SK-N-SH (cell line): ENCODE measurements around the gene TMEM140. TPM values are rescaled to one million over a fixed set of nuclear protein-coding genes. Genes with fewer than 3 reads are reported as not detected.

ENCODE experiments used
- CTCF ChIA-PET: fragments of 300-600, 350-600 bp; formaldehyde crosslinking; extraction: SDS; loops from one replicate; lab custom pipeline; 2021; lab: Yijun Ruan, JAX
- POLR2A ChIA-PET: fragments of 350-600 bp; sonication (Branson Sonifier 250); formaldehyde crosslinking; extraction: SDS; loops from one replicate; lab custom pipeline; 2020; ENCODE audit warnings: antibody characterized with exemption, inconsistent platforms; lab: Yijun Ruan, JAX
- DNase-seq: peaks from one replicate; pipeline ENCODE4 v3.0.0; 2012
- H2AFZ ChIP-seq: fragments of 200-600 bp; sonication (generic); 2 replicates; pipeline ENCODE4 v1.8.1; 2016; ENCODE audit warnings: antibody characterized with exemption, mild to moderate bottlenecking, low read depth
- H3F3A ChIP-seq: fragments of 200-600 bp; sonication (generic); replicated peaks from 2 replicates; pipeline ENCODE3; 2016; ENCODE audit warnings: antibody characterized with exemption, mild to moderate bottlenecking; ENCODE audit not compliant: insufficient read depth
- H3K27ac ChIP-seq, 2 experiments: fragments of 200-500 bp in 1 of 2; fragments of 200-600 bp in 1 of 2; sonication (Bioruptor generic) in 1 of 2; sonication (generic), shearing (Covaris generic) in 1 of 2; 2 replicates each; pipeline versions ENCODE4 v1.5.1 to v1.6.1; 2014 to 2016; ENCODE audit warnings: low read depth in 2 of 2, inconsistent platforms in 1 of 2, low read length in 1 of 2, mild to moderate bottlenecking in 1 of 2, mixed read lengths in 1 of 2
- H3K27me3 ChIP-seq: fragments of 200-600 bp; sonication (generic), shearing (Covaris generic); 2 replicates; pipeline ENCODE4 v1.6.1; 2016; ENCODE audit warnings: mixed run types; ENCODE audit not compliant: insufficient read depth
- H3K36me3 ChIP-seq, 2 experiments: fragments of 200-500 bp in 1 of 2; fragments of 200-600 bp in 1 of 2; sonication (Bioruptor generic) in 1 of 2; sonication (generic) in 1 of 2; replicated peaks in 1 of 2; 2 replicates each; pipeline versions ENCODE3 to v1.5.1; 2014 to 2016; ENCODE audit warnings: low read length in 1 of 2, mild to moderate bottlenecking in 1 of 2; ENCODE audit not compliant: insufficient read depth in 2 of 2, control insufficient read depth in 1 of 2
- H3K4me1 ChIP-seq, 2 experiments: fragments of 200-500 bp in 1 of 2; fragments of 200-600 bp in 1 of 2; sonication (Bioruptor generic) in 1 of 2; sonication (generic), shearing (Covaris generic) in 1 of 2; 2 replicates each; pipeline versions ENCODE4 v1.5.1 to v1.6.1; 2014 to 2016; ENCODE audit warnings: low read depth in 1 of 2, low read length in 1 of 2, mixed run types in 1 of 2; ENCODE audit not compliant: insufficient read depth in 2 of 2, control insufficient read depth in 1 of 2
- H3K4me2 ChIP-seq: fragments of 200-600 bp; sonication (generic), shearing (Covaris generic); 2 replicates; pipeline ENCODE4 v1.6.1; 2017; ENCODE audit warnings: mixed run types
- H3K4me3 ChIP-seq, 2 experiments: fragments of 200-500 bp in 1 of 2; fragments of 200-600 bp in 1 of 2; sonication (Bioruptor generic) in 1 of 2; sonication (generic), shearing (Covaris generic) in 1 of 2; 2 replicates each; pipeline versions ENCODE4 v1.5.1 to v1.8.1; 2014 to 2016; ENCODE audit warnings: low read depth in 2 of 2, inconsistent platforms in 1 of 2, low read length in 1 of 2, mild to moderate bottlenecking in 1 of 2, mixed read lengths in 1 of 2, moderate library complexity in 1 of 2
- H3K79me2 ChIP-seq: fragments of 200-600 bp; sonication (generic); 2 replicates; pipeline ENCODE4 v1.8.1; 2017; ENCODE audit warnings: mild to moderate bottlenecking; ENCODE audit not compliant: insufficient read depth
- H3K9ac ChIP-seq: fragments of 200-600 bp; sonication (generic); 2 replicates; pipeline ENCODE4 v1.6.1; 2017; ENCODE audit warnings: mixed run types
- H3K9me2 ChIP-seq: fragments of 200-600 bp; sonication (generic); 2 replicates; pipeline ENCODE4 v1.6.1; 2017; ENCODE audit warnings: mixed run types
- H3K9me3 ChIP-seq: fragments of 200-600 bp; sonication (generic); 2 replicates; pipeline ENCODE4 v1.6.1; 2017; ENCODE audit warnings: mixed run types, mild to moderate bottlenecking, moderate library complexity
- H4K20me1 ChIP-seq: fragments of 200-600 bp; sonication (generic); 2 replicates; pipeline ENCODE4 v1.6.1; 2017; ENCODE audit warnings: mild to moderate bottlenecking, mixed run types; ENCODE audit not compliant: insufficient read depth
- CHD2 ChIP-seq: fragments of 150-350 bp; IDR thresholded peaks from 2 replicates; pipeline ENCODE4 v1.6.1; 2018; ENCODE audit warnings: low read length; ENCODE audit not compliant: partially characterized antibody
- ELF1 ChIP-seq: IDR thresholded peaks from 2 replicates; pipeline ENCODE4 v1.4.0; 2012
- FOSL2 ChIP-seq: IDR thresholded peaks from 2 replicates; pipeline ENCODE4 v1.4.0; 2012; ENCODE audit warnings: low read depth, mild to moderate bottlenecking, moderate library complexity, borderline replicate concordance
- GATA2 ChIP-seq: sonication (generic); formaldehyde crosslinking; IDR thresholded peaks from 2 replicates; pipeline ENCODE4 v1.5.0; 2020; ENCODE audit warnings: mild to moderate bottlenecking, missing genetic modification reagents
- JUND ChIP-seq: IDR thresholded peaks from 2 replicates; pipeline ENCODE4 v1.4.0; 2012
- MEF2A ChIP-seq: IDR thresholded peaks from 2 replicates; pipeline ENCODE4 v1.4.0; 2012; ENCODE audit warnings: low read depth, borderline replicate concordance
- MXI1 ChIP-seq: IDR thresholded peaks from 2 replicates; pipeline ENCODE4 v1.6.1; 2012; ENCODE audit warnings: mild to moderate bottlenecking, low read depth, low read length, improper control_type of control experiment
- NFIC ChIP-seq: IDR thresholded peaks from 2 replicates; pipeline ENCODE4 v1.4.0; 2012; ENCODE audit warnings: borderline replicate concordance
- NRF1 ChIP-seq: IDR thresholded peaks from 2 replicates; pipeline ENCODE4 v1.6.1; 2012; ENCODE audit warnings: low read depth, mild to moderate bottlenecking, low read length
- POLR2AphosphoS5 ChIP-seq: IDR thresholded peaks from 2 replicates; pipeline ENCODE4 v1.6.1; 2012; ENCODE audit warnings: low read depth, low read length
- RAD21 ChIP-seq: IDR thresholded peaks from 2 replicates; pipeline ENCODE4 v1.6.1; 2012; ENCODE audit warnings: mild to moderate bottlenecking, low read length
- RFX5 ChIP-seq: IDR thresholded peaks from 2 replicates; pipeline ENCODE4 v1.6.1; 2012; ENCODE audit warnings: mild to moderate bottlenecking, improper control_type of control experiment, low read length
- SMC3 ChIP-seq: IDR thresholded peaks from 2 replicates; pipeline ENCODE4 v1.6.1; 2012; ENCODE audit warnings: low read depth, low read length, improper control_type of control experiment
- TAF1 ChIP-seq: IDR thresholded peaks from 2 replicates; pipeline ENCODE4 v1.6.1; 2012; ENCODE audit warnings: low read depth, mild to moderate bottlenecking, low read length, moderate library complexity, borderline replicate concordance
- TCF12 ChIP-seq: IDR thresholded peaks from 2 replicates; pipeline ENCODE4 v1.4.0; 2012
- YY1 ChIP-seq: IDR thresholded peaks from 2 replicates; pipeline ENCODE4 v1.4.0; 2012; ENCODE audit warnings: low read depth, mild to moderate bottlenecking
- WGBS: methylation state at CpG from one replicate; pipeline ENCODE4 v1.1.6; 2017; ENCODE audit warnings: low lambda C conversion rate; 5-methylcytosine and 5-hydroxymethylcytosine counted together
- polyA plus RNA-seq, 3 experiments: library from polyadenylated mRNA; depleted of rRNA; stranded (reverse); fragments of >200 nt; gene quantifications; 2 replicates each; pipeline ENCODE4 v1.2.3, GENCODE V29; 2012
- TF ChIP-seq, protein P1 (sequence below): fragments of 150-350 bp; IDR thresholded peaks from 2 replicates; pipeline ENCODE4 v1.6.1; 2017; ENCODE audit warnings: antibody characterized with exemption, low read length, low read depth, borderline replicate concordance
- TF ChIP-seq, protein P2 (sequence below): IDR thresholded peaks from 2 replicates; pipeline ENCODE4 v1.4.0; 2012; ENCODE audit warnings: low read depth, borderline replicate concordance
- TF ChIP-seq, protein P3 (sequence below): fragments of 150-350 bp; IDR thresholded peaks from 2 replicates; pipeline ENCODE4 v1.6.1; 2016; ENCODE audit warnings: mild to moderate bottlenecking, low read depth, low read length
- TF ChIP-seq, protein P4 (sequence below): fragments of 200-600 bp; sonication (generic); IDR thresholded peaks from 2 replicates; pipeline ENCODE4 v1.6.1; 2017; ENCODE audit warnings: antibody characterized with exemption, mild to moderate bottlenecking, moderate library complexity
- TF ChIP-seq, protein P5 (sequence below): IDR thresholded peaks from 2 replicates; pipeline ENCODE4 v1.4.0; 2012; ENCODE audit warnings: low read depth, borderline replicate concordance

The TMEM140 gene
- polyA plus RNA-seq, 1 of the 3 experiments (the other 2 are of a cell fraction): 0.12 TPM

DNA sequence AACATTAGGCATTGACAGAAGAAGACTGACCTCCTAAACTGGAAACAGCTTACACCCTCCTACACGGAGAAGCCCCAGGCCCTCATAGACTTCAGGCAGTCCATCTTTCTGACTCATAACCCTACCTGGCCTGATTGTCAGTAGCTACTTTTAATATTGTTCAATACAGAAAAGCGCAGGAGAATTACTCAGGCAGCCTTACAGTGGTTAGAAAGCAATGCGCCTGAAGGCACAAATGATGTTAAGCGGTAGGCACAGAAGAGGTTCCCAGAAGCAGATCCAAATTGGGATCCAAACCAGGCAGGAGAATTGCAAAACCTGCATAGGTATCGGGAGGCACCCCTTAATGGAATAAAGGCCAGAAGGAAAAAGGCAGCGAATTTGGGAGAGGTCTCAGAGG, 28.1 kb downstream of the TMEM140 start:
- no peak for DNase-seq
- Histone ChIP-seq H3K4me2 (no peak overlapping the region), H3K36me3 (no peaks in the 10 kb centered on the region), H4K20me1 (no peaks in the 10 kb centered on the region), H3F3A (peaks cover 4% of the 10 kb centered on the region), H3K4me1 (peaks cover 0 to 1% of the 10 kb centered on the region in 2 experiments; a peak in 1 of 4 replicates), H3K27me3 (no peaks in the 10 kb centered on the region), H3K9ac (no peak overlapping the region), H3K9me2 (no peaks in the 10 kb centered on the region), H2AFZ (no peak overlapping the region), H3K4me3 (no peak overlapping the region), H3K79me2 (no peaks in the 10 kb centered on the region), H3K27ac (no peak overlapping the region), H3K9me3 (peaks cover 11% of the 10 kb centered on the region; the same call in 1 of the 2 replicates)
- TF ChIP-seq, protein P1, sequence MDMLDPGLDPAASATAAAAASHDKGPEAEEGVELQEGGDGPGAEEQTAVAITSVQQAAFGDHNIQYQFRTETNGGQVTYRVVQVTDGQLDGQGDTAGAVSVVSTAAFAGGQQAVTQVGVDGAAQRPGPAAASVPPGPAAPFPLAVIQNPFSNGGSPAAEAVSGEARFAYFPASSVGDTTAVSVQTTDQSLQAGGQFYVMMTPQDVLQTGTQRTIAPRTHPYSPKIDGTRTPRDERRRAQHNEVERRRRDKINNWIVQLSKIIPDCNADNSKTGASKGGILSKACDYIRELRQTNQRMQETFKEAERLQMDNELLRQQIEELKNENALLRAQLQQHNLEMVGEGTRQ: no peak
- TF ChIP-seq NFIC (no peak), FOSL2 (no peak), MXI1 (no peak), TCF12 (no peak), GATA2 (CRISPR knock-in tag) (no peak), POLR2AphosphoS5 (no peak), JUND (no peak), TAF1 (no peak), NRF1 (no peak), MEF2A (no peak), SMC3 (no peak), ELF1 (no peak)
- TF ChIP-seq, protein P2, sequence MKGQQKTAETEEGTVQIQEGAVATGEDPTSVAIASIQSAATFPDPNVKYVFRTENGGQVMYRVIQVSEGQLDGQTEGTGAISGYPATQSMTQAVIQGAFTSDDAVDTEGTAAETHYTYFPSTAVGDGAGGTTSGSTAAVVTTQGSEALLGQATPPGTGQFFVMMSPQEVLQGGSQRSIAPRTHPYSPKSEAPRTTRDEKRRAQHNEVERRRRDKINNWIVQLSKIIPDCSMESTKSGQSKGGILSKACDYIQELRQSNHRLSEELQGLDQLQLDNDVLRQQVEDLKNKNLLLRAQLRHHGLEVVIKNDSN: no peak
- TF ChIP-seq, protein P3, sequence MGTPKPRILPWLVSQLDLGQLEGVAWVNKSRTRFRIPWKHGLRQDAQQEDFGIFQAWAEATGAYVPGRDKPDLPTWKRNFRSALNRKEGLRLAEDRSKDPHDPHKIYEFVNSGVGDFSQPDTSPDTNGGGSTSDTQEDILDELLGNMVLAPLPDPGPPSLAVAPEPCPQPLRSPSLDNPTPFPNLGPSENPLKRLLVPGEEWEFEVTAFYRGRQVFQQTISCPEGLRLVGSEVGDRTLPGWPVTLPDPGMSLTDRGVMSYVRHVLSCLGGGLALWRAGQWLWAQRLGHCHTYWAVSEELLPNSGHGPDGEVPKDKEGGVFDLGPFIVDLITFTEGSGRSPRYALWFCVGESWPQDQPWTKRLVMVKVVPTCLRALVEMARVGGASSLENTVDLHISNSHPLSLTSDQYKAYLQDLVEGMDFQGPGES: no peak
- 71% methylated on average over 6 of the region's 6 CpGs for WGBS
- ChIA-PET CTCF (interaction anchor here (1.1 kb wide), 1 partner anchor 33 kb away, joined by 3 read pairs; no protein-coding TSS in a partner anchor), POLR2A (no interaction called here)

DNA sequence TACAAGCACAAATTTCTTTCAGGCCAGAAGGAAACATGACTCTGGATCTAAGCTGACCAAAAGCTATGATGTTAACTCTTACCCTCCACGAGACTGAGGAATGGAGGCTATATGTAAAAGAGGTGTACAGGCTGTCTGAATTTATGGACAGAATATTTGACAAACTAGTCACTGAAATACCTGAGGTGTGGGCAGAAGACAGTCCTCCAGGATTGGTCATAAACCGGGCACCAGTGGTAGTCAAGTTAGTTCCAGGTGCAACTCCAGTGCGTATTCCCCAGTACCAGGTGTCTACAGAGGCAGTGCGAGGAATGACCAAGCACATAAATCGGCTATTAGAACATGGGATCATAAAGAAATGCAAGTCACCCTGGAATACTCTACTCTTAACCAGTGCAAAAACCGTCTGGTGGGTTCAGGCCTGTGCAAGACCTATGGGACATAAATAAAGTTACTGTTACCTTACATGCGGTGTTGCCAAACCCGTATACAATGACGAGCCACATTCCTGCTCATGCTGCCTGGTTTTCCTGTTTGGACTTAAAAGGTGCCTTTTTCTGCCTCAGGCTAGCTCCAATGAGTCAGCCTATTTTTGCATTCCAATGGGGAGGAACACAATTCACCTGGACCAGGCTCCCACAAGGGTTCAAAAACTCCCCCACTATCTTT, 29.3 kb downstream of the TMEM140 start:
- H3K36me3 ChIP-seq: no peaks in the 10 kb centered on the region
- no peak for DNase-seq
- peaks cover 23% of the 10 kb centered on the region for H3K9me3 ChIP-seq
- no peaks in the 10 kb centered on the region for H3K27me3 ChIP-seq
- H3K4me2 ChIP-seq: no peak overlapping the region
- H3K4me1 ChIP-seq: no peaks in the 10 kb centered on the region
- no peak overlapping the region for H3K4me3 ChIP-seq
- ChIA-PET CTCF (interaction anchor here (1.1 to 6.1 kb wide), 2 partner anchors 7 to 32 kb away, joined by 3 to 36 read pairs; partner anchors contain the start of gene CYREN), POLR2A (no interaction called here)
- no peaks in the 10 kb centered on the region for H4K20me1 ChIP-seq
- no peaks in the 10 kb centered on the region for H3F3A ChIP-seq
- no peak overlapping the region for H3K9ac ChIP-seq
- no peaks in the 10 kb centered on the region for H3K9me2 ChIP-seq
- H3K79me2 ChIP-seq: no peaks in the 10 kb centered on the region
- no peak overlapping the region for H2AFZ ChIP-seq
- 73% methylated on average over 9 of the region's 9 CpGs for WGBS
- no peak overlapping the region for H3K27ac ChIP-seq
- TF ChIP-seq, protein P4, sequence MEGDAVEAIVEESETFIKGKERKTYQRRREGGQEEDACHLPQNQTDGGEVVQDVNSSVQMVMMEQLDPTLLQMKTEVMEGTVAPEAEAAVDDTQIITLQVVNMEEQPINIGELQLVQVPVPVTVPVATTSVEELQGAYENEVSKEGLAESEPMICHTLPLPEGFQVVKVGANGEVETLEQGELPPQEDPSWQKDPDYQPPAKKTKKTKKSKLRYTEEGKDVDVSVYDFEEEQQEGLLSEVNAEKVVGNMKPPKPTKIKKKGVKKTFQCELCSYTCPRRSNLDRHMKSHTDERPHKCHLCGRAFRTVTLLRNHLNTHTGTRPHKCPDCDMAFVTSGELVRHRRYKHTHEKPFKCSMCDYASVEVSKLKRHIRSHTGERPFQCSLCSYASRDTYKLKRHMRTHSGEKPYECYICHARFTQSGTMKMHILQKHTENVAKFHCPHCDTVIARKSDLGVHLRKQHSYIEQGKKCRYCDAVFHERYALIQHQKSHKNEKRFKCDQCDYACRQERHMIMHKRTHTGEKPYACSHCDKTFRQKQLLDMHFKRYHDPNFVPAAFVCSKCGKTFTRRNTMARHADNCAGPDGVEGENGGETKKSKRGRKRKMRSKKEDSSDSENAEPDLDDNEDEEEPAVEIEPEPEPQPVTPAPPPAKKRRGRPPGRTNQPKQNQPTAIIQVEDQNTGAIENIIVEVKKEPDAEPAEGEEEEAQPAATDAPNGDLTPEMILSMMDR: no peak
- TF ChIP-seq RAD21 (no peak), YY1 (no peak), RFX5 (no peak), TCF12 (no peak), CHD2 (no peak), JUND (no peak)
- TF ChIP-seq, protein P2: no peak
- TF ChIP-seq, protein P5, sequence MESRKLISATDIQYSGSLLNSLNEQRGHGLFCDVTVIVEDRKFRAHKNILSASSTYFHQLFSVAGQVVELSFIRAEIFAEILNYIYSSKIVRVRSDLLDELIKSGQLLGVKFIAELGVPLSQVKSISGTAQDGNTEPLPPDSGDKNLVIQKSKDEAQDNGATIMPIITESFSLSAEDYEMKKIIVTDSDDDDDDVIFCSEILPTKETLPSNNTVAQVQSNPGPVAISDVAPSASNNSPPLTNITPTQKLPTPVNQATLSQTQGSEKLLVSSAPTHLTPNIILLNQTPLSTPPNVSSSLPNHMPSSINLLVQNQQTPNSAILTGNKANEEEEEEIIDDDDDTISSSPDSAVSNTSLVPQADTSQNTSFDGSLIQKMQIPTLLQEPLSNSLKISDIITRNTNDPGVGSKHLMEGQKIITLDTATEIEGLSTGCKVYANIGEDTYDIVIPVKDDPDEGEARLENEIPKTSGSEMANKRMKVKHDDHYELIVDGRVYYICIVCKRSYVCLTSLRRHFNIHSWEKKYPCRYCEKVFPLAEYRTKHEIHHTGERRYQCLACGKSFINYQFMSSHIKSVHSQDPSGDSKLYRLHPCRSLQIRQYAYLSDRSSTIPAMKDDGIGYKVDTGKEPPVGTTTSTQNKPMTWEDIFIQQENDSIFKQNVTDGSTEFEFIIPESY: no peak
